SK-N-SH (cell line): ENCODE results near the gene TRPM8.

ENCODE experiments used
- EZH2phosphoT487 ChIP-seq: fragments of 200-600 bp; sonication (generic); IDR thresholded peaks from 2 replicates; pipeline ENCODE4 v1.6.1; 2017; ENCODE audit warnings: low read depth, mixed run types, mild to moderate bottlenecking, antibody characterized with exemption, moderate library complexity, borderline replicate concordance
- FOXM1 ChIP-seq: IDR thresholded peaks from 2 replicates; pipeline ENCODE4 v1.4.0; 2012; ENCODE audit warnings: low read depth, mild to moderate bottlenecking
- RAD21 ChIP-seq: IDR thresholded peaks from 2 replicates; pipeline ENCODE4 v1.6.1; 2012; ENCODE audit warnings: mild to moderate bottlenecking, low read length
- TF ChIP-seq, protein P1 (sequence below): fragments of 200-600 bp; sonication (generic); IDR thresholded peaks from 2 replicates; pipeline ENCODE4 v1.6.1; 2017; ENCODE audit warnings: antibody characterized with exemption, mild to moderate bottlenecking, moderate library complexity
- TF ChIP-seq, protein P2 (sequence below): IDR thresholded peaks from 2 replicates; pipeline ENCODE4 v1.4.0; 2012; ENCODE audit warnings: low read depth, borderline replicate concordance

DNA sequence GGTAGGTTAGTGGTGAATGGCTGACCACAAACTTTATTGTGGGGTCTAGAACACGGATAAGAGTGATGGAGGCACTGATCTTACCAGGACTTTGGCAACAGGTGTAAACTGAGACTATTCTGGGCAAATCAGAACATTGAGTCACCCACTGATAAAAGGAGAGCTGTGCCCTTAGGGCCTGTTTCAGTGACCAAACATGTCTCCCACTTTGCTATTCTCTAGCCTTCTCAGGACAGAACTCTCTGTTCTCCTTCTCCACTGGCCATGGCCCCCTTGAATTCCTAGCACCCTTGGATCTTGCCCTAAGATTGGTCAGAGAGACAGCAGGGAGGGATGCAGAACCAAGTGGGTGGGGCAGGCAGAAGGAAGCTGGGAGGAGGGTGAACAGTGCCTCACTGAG lies 18.3 kb downstream of the TRPM8 start:
- TF ChIP-seq, protein P1, sequence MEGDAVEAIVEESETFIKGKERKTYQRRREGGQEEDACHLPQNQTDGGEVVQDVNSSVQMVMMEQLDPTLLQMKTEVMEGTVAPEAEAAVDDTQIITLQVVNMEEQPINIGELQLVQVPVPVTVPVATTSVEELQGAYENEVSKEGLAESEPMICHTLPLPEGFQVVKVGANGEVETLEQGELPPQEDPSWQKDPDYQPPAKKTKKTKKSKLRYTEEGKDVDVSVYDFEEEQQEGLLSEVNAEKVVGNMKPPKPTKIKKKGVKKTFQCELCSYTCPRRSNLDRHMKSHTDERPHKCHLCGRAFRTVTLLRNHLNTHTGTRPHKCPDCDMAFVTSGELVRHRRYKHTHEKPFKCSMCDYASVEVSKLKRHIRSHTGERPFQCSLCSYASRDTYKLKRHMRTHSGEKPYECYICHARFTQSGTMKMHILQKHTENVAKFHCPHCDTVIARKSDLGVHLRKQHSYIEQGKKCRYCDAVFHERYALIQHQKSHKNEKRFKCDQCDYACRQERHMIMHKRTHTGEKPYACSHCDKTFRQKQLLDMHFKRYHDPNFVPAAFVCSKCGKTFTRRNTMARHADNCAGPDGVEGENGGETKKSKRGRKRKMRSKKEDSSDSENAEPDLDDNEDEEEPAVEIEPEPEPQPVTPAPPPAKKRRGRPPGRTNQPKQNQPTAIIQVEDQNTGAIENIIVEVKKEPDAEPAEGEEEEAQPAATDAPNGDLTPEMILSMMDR, result no peak
- TF ChIP-seq RAD21 (no peak), FOXM1 (no peak), EZH2phosphoT487 (no peak)
- TF ChIP-seq, protein P2, sequence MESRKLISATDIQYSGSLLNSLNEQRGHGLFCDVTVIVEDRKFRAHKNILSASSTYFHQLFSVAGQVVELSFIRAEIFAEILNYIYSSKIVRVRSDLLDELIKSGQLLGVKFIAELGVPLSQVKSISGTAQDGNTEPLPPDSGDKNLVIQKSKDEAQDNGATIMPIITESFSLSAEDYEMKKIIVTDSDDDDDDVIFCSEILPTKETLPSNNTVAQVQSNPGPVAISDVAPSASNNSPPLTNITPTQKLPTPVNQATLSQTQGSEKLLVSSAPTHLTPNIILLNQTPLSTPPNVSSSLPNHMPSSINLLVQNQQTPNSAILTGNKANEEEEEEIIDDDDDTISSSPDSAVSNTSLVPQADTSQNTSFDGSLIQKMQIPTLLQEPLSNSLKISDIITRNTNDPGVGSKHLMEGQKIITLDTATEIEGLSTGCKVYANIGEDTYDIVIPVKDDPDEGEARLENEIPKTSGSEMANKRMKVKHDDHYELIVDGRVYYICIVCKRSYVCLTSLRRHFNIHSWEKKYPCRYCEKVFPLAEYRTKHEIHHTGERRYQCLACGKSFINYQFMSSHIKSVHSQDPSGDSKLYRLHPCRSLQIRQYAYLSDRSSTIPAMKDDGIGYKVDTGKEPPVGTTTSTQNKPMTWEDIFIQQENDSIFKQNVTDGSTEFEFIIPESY, result no peak
